ENCODE measurements around the gene FARS2.

The FARS2 gene

GRCh38 chr6:5674721-5675120 is 413.4 kb downstream of the FARS2 start:
- no peak for DNase-seq (ENCODE audit: low read depth)
- TF ChIP-seq CTCF (IDR thresholded peaks at IDR 0.05; ENCODE audit: low read depth, low read length): no peak
- no peak for TF ChIP-seq MYC (IDR thresholded peaks at IDR 0.05; ENCODE audit: low read depth, low read length)
- TF ChIP-seq POLR2A (IDR thresholded peaks at IDR 0.05; ENCODE audit: extremely low read depth, insufficient read length): no peak
- no peak for TF ChIP-seq MAX (IDR thresholded peaks at IDR 0.05; ENCODE audit: low read depth, low read length)
- no peak overlapping the region for H3K4me3 ChIP-seq (ENCODE audit: low read depth, low read length)

DNA sequence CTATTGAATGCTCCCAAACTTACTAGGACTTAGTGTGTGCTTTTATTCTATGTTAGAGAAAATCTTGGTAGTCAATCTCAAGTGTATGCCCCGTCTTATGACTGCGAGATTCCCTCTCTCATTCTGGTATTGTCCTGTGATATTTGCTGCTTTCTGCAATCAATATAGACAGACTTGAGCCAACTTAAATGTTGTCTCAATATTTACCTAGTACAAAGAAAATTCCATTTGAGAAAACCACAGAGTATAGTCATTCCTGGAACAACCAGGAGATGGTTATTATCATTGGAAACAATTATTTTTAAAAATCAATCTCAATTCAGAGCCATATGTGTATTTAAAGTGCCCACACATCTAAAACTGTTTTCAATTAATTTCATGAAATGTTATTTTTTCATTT is 415.4 kb downstream of the FARS2 start:
- no peak overlapping the region for H3K4me3 ChIP-seq (ENCODE audit: low read depth, low read length)
- TF ChIP-seq MAX (IDR thresholded peaks at IDR 0.05; ENCODE audit: low read depth, low read length): no peak
- TF ChIP-seq MYC (IDR thresholded peaks at IDR 0.05; ENCODE audit: low read depth, low read length): no peak
- TF ChIP-seq POLR2A (IDR thresholded peaks at IDR 0.05; ENCODE audit: extremely low read depth, insufficient read length): no peak
- no peak for TF ChIP-seq CTCF (IDR thresholded peaks at IDR 0.05; ENCODE audit: low read depth, low read length)
- DNase-seq (ENCODE audit: low read depth): no peak

GRCh38 chr6:5677219-5678000 is 416.1 kb downstream of the FARS2 start:
- TF ChIP-seq POLR2A (IDR thresholded peaks at IDR 0.05; ENCODE audit: extremely low read depth, insufficient read length) (no peak), MAX (IDR thresholded peaks at IDR 0.05; ENCODE audit: low read depth, low read length) (no peak), CTCF (IDR thresholded peaks at IDR 0.05; ENCODE audit: low read depth, low read length) (no peak), MYC (IDR thresholded peaks at IDR 0.05; ENCODE audit: low read depth, low read length) (no peak)
- H3K4me3 ChIP-seq (ENCODE audit: low read depth, low read length): no peak overlapping the region
- no peak for DNase-seq (ENCODE audit: low read depth)

GRCh38 chr6:5679270-5679669 is 418.0 kb downstream of the FARS2 start:
- no peak for DNase-seq (ENCODE audit: low read depth)
- no peak for TF ChIP-seq POLR2A (IDR thresholded peaks at IDR 0.05; ENCODE audit: extremely low read depth, insufficient read length)
- TF ChIP-seq MAX (IDR thresholded peaks at IDR 0.05; ENCODE audit: low read depth, low read length): no peak
- TF ChIP-seq MYC (IDR thresholded peaks at IDR 0.05; ENCODE audit: low read depth, low read length): no peak
- no peak for TF ChIP-seq CTCF (IDR thresholded peaks at IDR 0.05; ENCODE audit: low read depth, low read length)
- no peak overlapping the region for H3K4me3 ChIP-seq (ENCODE audit: low read depth, low read length)

GRCh38 chr6:5679691-5680090 is 418.4 kb downstream of the FARS2 start:
- no peak for DNase-seq (ENCODE audit: low read depth)
- H3K4me3 ChIP-seq (ENCODE audit: low read depth, low read length): no peak overlapping the region
- TF ChIP-seq POLR2A (IDR thresholded peaks at IDR 0.05; ENCODE audit: extremely low read depth, insufficient read length) (no peak), MYC (IDR thresholded peaks at IDR 0.05; ENCODE audit: low read depth, low read length) (no peak), CTCF (IDR thresholded peaks at IDR 0.05; ENCODE audit: low read depth, low read length) (no peak), MAX (IDR thresholded peaks at IDR 0.05; ENCODE audit: low read depth, low read length) (no peak)

Measured in NB4 (cell line).